Measurements from ENCODE around the gene ZNF429.
"Not testable (repeated sequence)": the region's sequence is repeated elsewhere in the genome, so short reads cannot be mapped to it uniquely, and the experiment has no call there.

The ZNF429 gene

GRCh38 chr19:21593008-21593481 is 87.6 kb downstream of the ZNF429 start:
- no peak for DNase-seq (ENCODE audit: low spot score)

- DNase-seq (ENCODE audit: low spot score): no peak
Measured at GRCh38 chr19:21593502-21593901, 88.1 kb downstream of the ZNF429 start.

GRCh38 chr19:21593934-21594820 is 88.8 kb downstream of the ZNF429 start:
- DNase-seq (ENCODE audit: low spot score): no peak

GRCh38 chr19:21595185-21595584 is 89.8 kb downstream of the ZNF429 start:
- DNase-seq (ENCODE audit: low spot score): no peak

- DNase-seq (ENCODE audit: low spot score): no peak
Measured at GRCh38 chr19:21602082-21602658, 96.8 kb downstream of the ZNF429 start.

GRCh38 chr19:21602659-21603430 is 97.4 kb downstream of the ZNF429 start:
- not testable (repeated sequence) for DNase-seq (ENCODE audit: low spot score)

GRCh38 chr19:21603431-21604231 is 98.2 kb downstream of the ZNF429 start:
- no peak for DNase-seq (ENCODE audit: low spot score)

- no peak for DNase-seq (ENCODE audit: low spot score)
Measured at GRCh38 chr19:21604351-21604926, 99.0 kb downstream of the ZNF429 start.
